NCI-H510A (cell line): ENCODE measurements around the gene VBP1.
A peak's percentile ranks its signal among the peaks of the same experiment; 100 is the strongest.
"Not testable (repeated sequence)": the region's sequence is repeated elsewhere in the genome, so short reads cannot be mapped to it uniquely, and the experiment has no call there.

ENCODE experiments used
- DNase-seq: peaks from one replicate; lab custom pipeline; 2025; lab: John Stamatoyannopoulos, UW

VBP1 gene

GRCh38 chrX:155216179-155216939, at the start of gene VBP1:
Gene VBP1 (plus strand): TSS chrX:155216460. CDS start chrX:155216483, 23 bp downstream.
- peak; percentile 83 for DNase-seq

- no peak for DNase-seq
Measured at GRCh38 chrX:155169881-155170280, 46.4 kb upstream of the VBP1 start.

DNA sequence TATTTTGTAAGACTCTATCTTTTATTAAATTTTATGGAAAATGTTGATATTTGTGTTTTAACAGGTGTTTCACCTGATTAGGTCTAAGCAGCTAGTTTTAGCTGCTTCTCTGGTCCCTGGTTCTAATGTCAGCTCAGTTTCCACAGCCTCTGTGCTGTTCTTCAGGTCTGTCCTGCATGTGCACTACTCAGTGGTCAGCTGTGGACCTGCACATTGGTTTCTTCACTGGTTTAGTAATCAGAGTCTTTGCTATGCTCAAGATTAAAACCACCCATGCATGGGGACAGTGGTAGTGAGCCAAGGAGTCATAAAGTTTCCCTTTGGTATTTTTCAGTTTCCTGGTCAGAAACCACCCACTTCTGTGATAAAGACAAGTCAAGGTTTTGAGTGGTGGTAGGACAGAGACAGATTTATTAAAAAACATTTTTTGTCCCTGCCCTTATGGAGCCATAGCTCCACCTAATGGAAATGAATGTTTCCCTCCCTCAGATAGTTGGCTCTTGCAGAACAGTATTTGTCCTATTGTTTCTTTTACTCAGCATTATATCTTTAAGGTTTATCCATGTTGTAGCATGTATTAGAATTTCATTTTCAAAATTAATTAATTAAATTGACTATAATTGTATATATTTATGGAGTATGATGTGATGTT, 36.8 kb upstream of the VBP1 start:
- DNase-seq: no peak

- no peak for DNase-seq
Measured at GRCh38 chrX:155188786-155189185, 27.5 kb upstream of the VBP1 start.

- no peak for DNase-seq
Measured at GRCh38 chrX:155211208-155211607, 5.1 kb upstream of the VBP1 start.

- DNase-seq: no peak
Measured at GRCh38 chrX:155213731-155214130, 2.5 kb upstream of the VBP1 start.

- DNase-seq: no peak
Measured at GRCh38 chrX:155215443-155216178, 649 bp upstream of the VBP1 start.

DNA sequence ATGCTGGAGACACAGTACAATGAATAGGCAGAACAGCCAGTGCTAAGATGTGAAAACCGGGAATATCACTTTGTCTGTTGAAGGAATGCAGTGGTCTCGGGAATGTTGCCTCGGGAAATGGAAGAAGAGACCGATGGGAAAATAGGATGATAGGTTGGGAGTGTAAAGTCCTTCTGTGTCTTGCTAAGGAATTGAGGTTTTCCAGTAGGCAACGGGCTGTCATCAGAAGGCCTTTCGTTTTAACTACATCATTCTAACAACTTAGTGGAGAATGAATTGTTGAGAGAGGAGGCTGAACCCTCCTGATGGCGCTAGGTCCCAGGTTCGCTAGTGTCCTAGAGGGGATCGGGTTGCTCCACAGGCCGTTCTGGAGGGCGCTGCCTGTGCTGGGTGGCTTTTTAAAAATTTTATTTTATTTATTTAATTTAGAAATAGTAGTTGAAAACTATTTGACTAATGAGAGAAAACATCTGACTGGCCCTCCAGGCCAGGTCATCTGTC, 730 bp downstream of the VBP1 start:
- peak; percentile 11 for DNase-seq

- DNase-seq: no peak
Measured at GRCh38 chrX:155218777-155219176, 2.5 kb downstream of the VBP1 start.

DNA sequence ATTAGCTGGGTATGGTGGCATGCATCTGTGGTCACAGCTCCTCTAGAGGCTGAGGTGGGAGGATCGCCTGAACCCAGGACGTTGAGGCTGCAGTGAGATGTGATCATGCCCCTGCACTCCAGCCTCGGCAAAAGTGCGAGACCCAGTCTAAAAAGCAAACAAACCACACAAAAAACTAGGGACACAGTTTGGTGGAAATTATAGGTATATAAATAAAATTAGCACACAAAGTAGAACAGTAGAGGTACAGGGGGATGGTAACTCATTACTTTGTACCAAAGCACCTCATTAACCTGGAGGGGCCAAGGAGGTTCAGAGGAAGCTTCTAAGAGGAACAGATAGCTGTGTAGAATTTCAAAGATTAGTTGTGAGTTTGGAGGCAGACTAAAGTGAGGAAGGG, 5.1 kb downstream of the VBP1 start:
- no peak for DNase-seq

DNA sequence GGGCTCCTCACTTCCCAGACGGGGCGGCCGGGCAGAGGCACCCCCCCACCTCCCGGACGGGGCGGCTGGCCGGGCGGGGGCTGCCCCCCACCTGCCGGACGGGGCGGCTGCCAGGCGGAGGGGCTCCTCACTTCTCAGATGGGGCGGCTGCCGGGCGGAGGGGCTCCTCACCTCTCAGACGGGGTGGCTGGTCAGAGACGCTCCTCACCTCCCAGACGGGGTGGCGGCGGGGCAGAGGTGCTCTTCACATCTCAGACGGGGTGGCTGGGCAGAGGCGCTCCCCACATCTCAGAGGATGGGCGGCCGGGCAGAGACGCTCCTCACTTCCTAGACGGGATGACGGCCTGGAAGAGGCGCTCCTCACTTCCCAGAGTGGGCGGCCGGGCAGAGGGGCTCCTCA, 7.5 kb downstream of the VBP1 start:
- DNase-seq: not testable (repeated sequence)

DNA sequence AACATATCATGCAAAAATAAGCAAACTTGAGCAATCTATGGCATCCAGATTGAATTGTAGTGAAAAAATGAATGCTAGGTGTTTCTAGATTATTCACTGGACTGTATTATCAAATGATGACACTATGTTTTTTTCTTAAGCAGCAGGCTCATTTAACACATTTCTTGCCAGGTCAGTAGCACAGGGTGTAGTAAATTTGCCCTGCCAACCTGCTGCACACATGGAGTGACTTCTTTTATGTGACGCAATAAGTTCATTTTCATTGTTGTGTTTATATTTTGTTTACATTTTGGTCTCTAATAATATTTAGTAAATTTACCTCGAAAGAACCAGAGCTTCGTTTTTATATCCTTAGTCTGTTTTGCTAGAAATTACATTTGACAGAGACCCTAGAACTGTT, 9.5 kb downstream of the VBP1 start:
- no peak for DNase-seq

DNA sequence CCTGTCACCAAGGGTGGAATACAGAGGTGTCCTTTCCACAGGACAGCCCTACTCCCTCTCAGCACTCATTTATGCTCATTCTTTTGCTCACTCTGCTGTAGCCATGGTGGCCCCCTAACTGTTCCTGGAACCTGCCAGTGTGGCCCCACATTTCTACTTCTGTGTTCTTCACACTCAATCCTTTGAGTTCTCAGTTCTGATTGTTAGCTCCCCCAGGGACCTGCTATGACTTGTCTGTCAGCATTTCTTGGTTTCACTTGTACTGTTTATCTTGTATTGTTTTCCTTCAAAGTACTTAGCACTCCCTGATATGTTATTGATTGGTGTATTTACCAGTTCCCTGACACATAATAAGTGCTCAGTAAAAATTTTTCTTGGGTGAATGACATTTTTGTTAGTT, 14.9 kb downstream of the VBP1 start:
- no peak for DNase-seq

DNA sequence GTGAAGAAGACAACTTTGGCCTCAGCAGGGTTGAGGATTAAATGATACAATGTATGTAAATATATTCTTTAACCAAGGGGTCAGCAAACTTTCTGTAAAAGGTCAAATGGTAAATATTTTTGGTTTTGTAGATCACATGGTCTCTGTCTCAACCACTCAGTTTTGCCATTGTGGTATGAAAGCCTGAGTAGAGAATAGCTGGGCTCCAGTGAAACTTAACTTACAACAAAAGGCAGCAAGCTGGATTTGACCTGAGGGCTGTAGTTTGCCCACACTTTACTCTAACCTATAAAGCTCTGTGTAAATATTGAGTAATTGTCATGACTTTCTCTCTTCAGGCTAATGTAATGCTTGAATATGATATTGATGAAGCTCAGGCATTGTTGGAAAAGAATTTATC, 19.6 kb downstream of the VBP1 start:
- no peak for DNase-seq

DNA sequence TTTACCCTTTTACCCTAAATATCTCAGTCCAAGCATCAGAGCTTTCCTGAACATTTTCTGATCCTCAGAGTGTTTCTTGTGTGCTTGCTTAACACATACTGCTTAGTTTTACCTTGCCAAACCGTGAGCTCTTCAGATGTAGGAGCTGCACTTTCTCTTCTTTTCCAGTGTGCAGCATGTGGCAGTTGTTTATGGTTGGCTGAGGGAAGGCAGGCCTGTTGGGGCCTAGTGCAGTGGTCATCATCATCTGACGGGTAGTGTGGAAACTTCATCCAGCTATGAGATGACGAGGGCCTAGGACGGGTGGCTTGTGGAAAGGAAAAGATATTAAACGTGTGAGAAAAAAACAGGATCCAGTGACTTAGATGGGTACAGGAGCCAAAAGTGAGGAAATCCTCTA, 21.5 kb downstream of the VBP1 start:
- no peak for DNase-seq

DNA sequence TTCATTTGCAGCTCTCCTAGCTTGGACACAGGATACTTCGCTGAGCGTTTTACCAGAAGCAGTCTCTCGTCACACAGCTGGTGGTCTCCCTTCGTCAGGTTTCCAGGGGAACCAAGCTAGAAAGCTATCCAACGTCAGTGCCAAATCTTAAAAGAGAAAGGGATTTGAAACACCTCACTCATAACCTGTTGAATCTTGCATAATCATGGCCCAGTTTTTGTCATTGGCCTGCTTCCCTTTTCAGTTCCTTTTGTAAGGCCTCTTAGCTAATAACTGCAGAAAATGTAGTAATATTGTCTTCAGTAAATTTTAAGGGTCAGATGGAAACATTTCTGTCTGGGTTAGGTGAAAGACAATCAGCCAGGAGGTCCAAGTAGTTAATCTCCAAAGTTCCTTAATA, 26.0 kb downstream of the VBP1 start:
- DNase-seq: no peak

- DNase-seq: no peak
Measured at GRCh38 chrX:155246748-155247147, 30.5 kb downstream of the VBP1 start.

DNA sequence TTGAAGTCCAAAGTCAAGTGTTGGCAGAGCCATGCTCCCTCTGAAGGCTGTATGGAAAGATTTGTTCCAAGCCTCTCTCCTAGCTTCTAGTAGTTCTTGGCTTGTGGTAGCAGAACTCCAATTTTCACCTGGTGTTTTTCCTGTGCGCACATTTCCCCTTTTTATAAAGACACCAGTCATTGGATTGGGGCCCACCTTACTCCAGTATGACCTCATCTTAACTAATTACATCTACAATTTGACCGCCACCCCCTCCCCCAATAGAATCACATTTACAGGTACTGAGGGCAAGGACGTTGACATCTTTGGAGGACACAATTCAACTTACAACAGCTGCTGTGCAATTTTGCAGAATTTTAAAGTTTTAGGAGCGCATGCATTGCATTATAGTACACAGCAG, 31.2 kb downstream of the VBP1 start:
- DNase-seq: no peak

- no peak for DNase-seq
Measured at GRCh38 chrX:155251391-155251790, 35.1 kb downstream of the VBP1 start.

GRCh38 chrX:155259752-155260151, 43.5 kb downstream of the VBP1 start:
- DNase-seq: no peak

GRCh38 chrX:155262970-155263754, 46.9 kb downstream of the VBP1 start:
- DNase-seq: no peak
